KMS-11 (cell line): ENCODE data around the gene CHD9.

Experiments
- H2AFZ ChIP-seq: fragments of 200-600 bp; sonication (generic); 2 replicates; pipeline ENCODE4 v1.6.1; 2016; ENCODE audit warnings: antibody characterized with exemption, mixed run types, low read depth
- H3K27ac ChIP-seq: fragments of 200-600 bp; sonication (generic); 2 replicates; pipeline ENCODE4 v1.6.1; 2016; ENCODE audit warnings: mild to moderate bottlenecking, mixed run types
- H3K27me3 ChIP-seq: fragments of 200-600 bp; sonication (generic); 2 replicates; pipeline ENCODE4 v1.6.1; 2017; ENCODE audit warnings: mild to moderate bottlenecking, low read depth, mixed run types, moderate library complexity; ENCODE audit not compliant: insufficient read depth
- H3K36me3 ChIP-seq: fragments of 200-600 bp; sonication (generic); 2 replicates; pipeline ENCODE4 v1.6.1; 2017; ENCODE audit warnings: mild to moderate bottlenecking, mixed run types; ENCODE audit not compliant: insufficient read depth
- H3K4me1 ChIP-seq: fragments of 200-600 bp; sonication (generic); 2 replicates; pipeline ENCODE4 v1.6.1; 2016; ENCODE audit warnings: mild to moderate bottlenecking, low read depth, mixed run types; ENCODE audit not compliant: poor library complexity, severe bottlenecking
- H3K4me2 ChIP-seq: fragments of 200-600 bp; sonication (generic); 2 replicates; pipeline ENCODE4 v1.7.0; 2016; ENCODE audit warnings: mild to moderate bottlenecking, mixed run types
- H3K4me3 ChIP-seq: fragments of 200-600 bp; sonication (generic); IDR thresholded peaks from 2 replicates; pipeline ENCODE4 v1.6.1; 2017; ENCODE audit warnings: low read depth, low read length, mixed read lengths; ENCODE audit not compliant: insufficient read depth
- H3K79me2 ChIP-seq: fragments of 200-600 bp; sonication (generic); 2 replicates; pipeline ENCODE4 v1.6.1; 2016; ENCODE audit warnings: low read depth, mixed run types; ENCODE audit not compliant: insufficient read depth
- H3K9ac ChIP-seq: fragments of 200-600 bp; sonication (generic); 2 replicates; pipeline ENCODE4 v1.6.1; 2016; ENCODE audit warnings: mild to moderate bottlenecking, mixed run types
- H4K20me1 ChIP-seq: fragments of 200-600 bp; sonication (generic); 2 replicates; pipeline ENCODE4 v1.6.1; 2016; ENCODE audit warnings: mild to moderate bottlenecking, mixed run types; ENCODE audit not compliant: insufficient read depth
- CTCF ChIP-seq: fragments of 200-600 bp; sonication (generic); conservative IDR thresholded peaks from 2 replicates; pipeline ENCODE4 v1.6.1; 2017; ENCODE audit warnings: low read depth, mild to moderate bottlenecking, antibody characterized with exemption, low read length, moderate library complexity, mixed read lengths

CHD9 gene

GRCh38 chr16:53081686-53082407 lies 27.1 kb downstream of the CHD9 start:
- Histone ChIP-seq H2AFZ (no peak overlapping the region), H3K4me1 (no peaks in the 10 kb centered on the region), H4K20me1 (no peaks in the 10 kb centered on the region), H3K9ac (no peak overlapping the region), H3K27me3 (no peaks in the 10 kb centered on the region), H3K4me3 (no peak overlapping the region), H3K4me2 (no peak overlapping the region), H3K27ac (no peak overlapping the region), H3K79me2 (no peaks in the 10 kb centered on the region), H3K36me3 (no peaks in the 10 kb centered on the region)
- no peak for TF ChIP-seq CTCF

- Histone ChIP-seq H3K4me2 (no peak overlapping the region), H3K36me3 (no peaks in the 10 kb centered on the region), H3K27me3 (no peaks in the 10 kb centered on the region), H4K20me1 (no peaks in the 10 kb centered on the region), H3K9ac (no peak overlapping the region), H3K4me1 (no peaks in the 10 kb centered on the region), H3K27ac (no peak overlapping the region), H3K4me3 (no peak overlapping the region), H2AFZ (no peak overlapping the region), H3K79me2 (no peaks in the 10 kb centered on the region)
- no peak for TF ChIP-seq CTCF
Observed at GRCh38 chr16:53082509-53082908, 27.7 kb downstream of the CHD9 start.

- H3K4me2 ChIP-seq: no peak overlapping the region
- H4K20me1 ChIP-seq: no peaks in the 10 kb centered on the region
- no peaks in the 10 kb centered on the region for H3K27me3 ChIP-seq
- no peak overlapping the region for H3K4me3 ChIP-seq
- no peak overlapping the region for H3K9ac ChIP-seq
- H2AFZ ChIP-seq: no peak overlapping the region
- TF ChIP-seq CTCF: no peak
- no peak overlapping the region for H3K27ac ChIP-seq
- no peaks in the 10 kb centered on the region for H3K79me2 ChIP-seq
- no peaks in the 10 kb centered on the region for H3K4me1 ChIP-seq
- H3K36me3 ChIP-seq: no peaks in the 10 kb centered on the region
Observed at GRCh38 chr16:53083119-53083518, 28.3 kb downstream of the CHD9 start.

- Histone ChIP-seq H3K27me3 (no peaks in the 10 kb centered on the region), H3K36me3 (no peaks in the 10 kb centered on the region), H3K27ac (no peak overlapping the region), H3K79me2 (no peaks in the 10 kb centered on the region), H3K4me2 (no peak overlapping the region), H3K4me3 (no peak overlapping the region), H2AFZ (no peak overlapping the region), H3K9ac (no peak overlapping the region), H4K20me1 (no peaks in the 10 kb centered on the region), H3K4me1 (no peaks in the 10 kb centered on the region)
- no peak for TF ChIP-seq CTCF
Observed at GRCh38 chr16:53084141-53084541, 29.4 kb downstream of the CHD9 start.
